GM08714 (cell line): ENCODE results near the gene TSHZ3.

Experiments
- H3K4me3 ChIP-seq: fragments of 200-500 bp; sonication (Bioruptor generic); 2 replicates; pipeline ENCODE4 v1.5.1; 2014; ENCODE audit warnings: mild to moderate bottlenecking, low read length, inconsistent platforms
- ZNF274 ChIP-seq: IDR thresholded peaks from 2 replicates; pipeline ENCODE4 v1.6.1; 2012; ENCODE audit warnings: mild to moderate bottlenecking, low read depth, low read length

TSHZ3 gene

GRCh38 chr19:31372246-31372781 is 23.1 kb upstream of the TSHZ3 start:
- no peak for TF ChIP-seq ZNF274
- no peak overlapping the region for H3K4me3 ChIP-seq

- H3K4me3 ChIP-seq, result no peak overlapping the region
- no peak for TF ChIP-seq ZNF274
Measured at GRCh38 chr19:31370216-31370615, 21.0 kb upstream of the TSHZ3 start.

GRCh38 chr19:31364963-31365362 is 15.7 kb upstream of the TSHZ3 start:
- TF ChIP-seq ZNF274, result no peak

GRCh38 chr19:31361728-31362127 is 12.5 kb upstream of the TSHZ3 start:
- H3K4me3 ChIP-seq, result no peak overlapping the region
- TF ChIP-seq ZNF274, result no peak

More at GRCh38 chr19:31364963-31365362, 15.7 kb upstream of the TSHZ3 start:
- H3K4me3 ChIP-seq, result no peak overlapping the region

DNA sequence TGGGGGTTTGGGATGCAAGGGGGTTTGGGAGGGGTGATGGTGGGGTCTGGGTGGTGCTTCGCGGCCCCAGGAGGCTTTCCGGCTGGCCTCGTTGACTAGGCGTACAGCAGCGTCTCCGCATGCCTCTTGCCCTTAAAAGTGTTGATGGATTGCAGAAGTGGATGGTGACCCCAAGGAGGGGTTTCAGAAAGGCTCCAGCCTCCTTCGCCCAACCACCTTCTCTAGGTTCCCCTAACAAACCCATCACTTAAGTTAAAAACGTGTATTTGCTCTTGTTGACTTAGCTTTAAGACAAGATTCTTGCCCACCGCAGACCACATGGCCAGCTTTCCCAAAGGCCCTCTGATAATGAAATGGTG is 8.1 kb upstream of the TSHZ3 start:
- TF ChIP-seq ZNF274, result no peak

GRCh38 chr19:31356587-31357314 is 7.5 kb upstream of the TSHZ3 start:
- no peak overlapping the region for H3K4me3 ChIP-seq

More for the DNA sequence above, 8.1 kb upstream of the TSHZ3 start:
- H3K4me3 ChIP-seq, result no peak overlapping the region

GRCh38 chr19:31355665-31356289 is 6.5 kb upstream of the TSHZ3 start:
- no peak for TF ChIP-seq ZNF274
- no peak overlapping the region for H3K4me3 ChIP-seq

More at GRCh38 chr19:31356587-31357314, 7.5 kb upstream of the TSHZ3 start:
- TF ChIP-seq ZNF274, result no peak

GRCh38 chr19:31354799-31355664 is 5.8 kb upstream of the TSHZ3 start:
- H3K4me3 ChIP-seq, result no peak overlapping the region
- TF ChIP-seq ZNF274, result no peak

DNA sequence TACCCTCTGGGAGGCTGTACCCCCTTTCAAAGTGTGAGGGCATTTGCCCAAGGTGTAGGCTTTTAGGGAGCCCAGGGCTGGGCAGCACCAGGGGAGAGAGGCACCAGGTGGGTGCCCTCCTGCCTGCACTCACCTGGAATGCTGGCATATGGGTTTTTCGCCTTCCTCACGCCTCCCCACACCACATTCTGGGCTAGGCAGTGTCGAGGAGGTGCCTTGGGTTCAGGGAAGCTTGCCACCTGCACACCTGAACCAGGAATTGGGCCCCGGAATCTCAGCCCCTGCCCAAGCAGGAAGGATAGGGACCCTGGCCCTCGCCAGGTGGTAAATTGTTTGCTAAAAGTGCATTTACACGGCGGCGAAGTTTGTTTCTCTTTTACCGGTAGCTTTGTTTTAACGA is 5.1 kb upstream of the TSHZ3 start:
- TF ChIP-seq ZNF274, result no peak

GRCh38 chr19:31353833-31354232 is 4.6 kb upstream of the TSHZ3 start:
- no peak overlapping the region for H3K4me3 ChIP-seq

More for the DNA sequence above, 5.1 kb upstream of the TSHZ3 start:
- H3K4me3 ChIP-seq, result no peak overlapping the region

DNA sequence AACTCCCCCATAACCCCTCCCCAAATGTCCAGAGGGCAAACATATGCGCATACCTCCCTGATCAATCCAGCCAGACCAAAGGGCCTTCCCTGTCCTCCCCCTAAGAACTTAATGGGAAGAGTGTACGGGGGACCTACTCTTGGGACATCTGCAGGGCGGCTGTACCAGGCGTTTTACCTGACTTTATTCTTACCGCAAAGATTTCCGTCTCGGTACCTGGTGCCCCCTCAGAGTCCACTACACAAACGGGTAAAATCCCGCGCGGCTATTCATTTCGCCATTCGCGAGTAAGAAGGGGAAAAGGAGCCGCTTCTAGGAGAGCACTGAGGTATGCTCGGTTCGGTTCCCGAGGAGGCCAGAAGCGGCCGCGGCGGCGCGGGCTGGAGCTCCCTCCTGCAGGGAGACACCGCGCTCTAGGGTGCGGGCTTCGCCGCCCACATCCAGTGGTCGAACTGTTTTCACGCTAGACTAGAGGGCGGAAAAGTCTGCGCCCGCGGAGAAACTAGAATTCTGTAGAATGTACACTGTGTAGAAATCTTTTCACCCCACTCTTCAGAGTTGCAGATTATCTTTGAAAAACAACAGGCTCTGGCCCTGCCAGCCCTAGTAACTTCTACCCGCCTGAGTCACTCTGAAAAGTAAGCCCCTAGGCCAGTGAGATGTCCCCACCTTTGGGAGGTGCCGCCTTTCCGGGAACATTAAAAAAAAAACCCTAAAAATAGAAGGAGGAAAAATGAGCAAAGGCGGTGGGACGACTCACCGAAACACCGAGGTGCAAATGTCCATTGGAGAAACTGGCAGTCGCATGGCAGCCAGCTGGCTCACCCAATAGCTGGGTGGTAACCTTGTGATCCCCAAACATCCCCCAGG is 3.8 kb upstream of the TSHZ3 start:
- no peak overlapping the region for H3K4me3 ChIP-seq
- TF ChIP-seq ZNF274, result no peak

More at GRCh38 chr19:31353833-31354232, 4.6 kb upstream of the TSHZ3 start:
- no peak for TF ChIP-seq ZNF274

DNA sequence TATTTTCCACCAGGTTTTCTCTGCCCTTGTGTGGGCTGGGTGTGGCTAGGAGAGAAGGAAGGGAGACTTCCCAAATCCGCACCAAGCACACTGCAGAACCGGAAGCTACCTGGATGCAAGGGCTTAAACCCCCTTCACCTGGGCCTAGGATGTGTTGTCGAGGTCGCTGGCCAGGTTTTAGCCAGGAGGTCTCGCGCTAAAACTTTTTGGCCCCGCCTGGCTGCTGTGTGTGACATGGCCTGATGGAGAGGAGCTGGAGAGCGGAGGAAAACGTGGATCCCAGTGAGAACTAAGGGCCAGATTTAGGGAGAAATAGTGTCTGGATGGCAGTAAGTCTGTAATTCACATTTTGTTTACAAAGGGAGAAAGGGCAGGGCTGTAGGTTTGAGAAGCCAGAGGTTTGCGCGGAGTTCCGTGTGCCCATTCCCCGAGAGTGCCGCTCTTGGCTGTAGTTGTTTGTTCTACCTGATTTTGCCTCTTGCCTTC is 3.1 kb upstream of the TSHZ3 start:
- no peak for TF ChIP-seq ZNF274
- H3K4me3 ChIP-seq, result no peak overlapping the region

DNA sequence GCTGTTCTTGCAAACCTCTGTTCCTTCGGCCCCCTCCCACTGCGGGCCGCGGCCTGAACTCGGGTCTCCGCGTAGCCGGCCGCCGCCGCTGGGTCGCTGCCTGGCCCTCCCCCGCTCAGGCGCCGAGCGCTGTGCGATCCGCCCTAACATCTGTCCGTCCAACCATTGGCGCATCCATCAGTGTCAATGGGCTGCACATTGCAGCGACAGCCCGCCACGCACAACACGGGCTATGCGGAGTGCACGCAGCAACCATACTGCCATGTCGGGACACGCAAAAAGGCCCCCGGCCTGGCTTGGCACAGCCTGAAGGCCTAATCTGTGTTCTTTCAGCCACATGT is 2.6 kb upstream of the TSHZ3 start:
- H3K4me3 ChIP-seq, result no peak overlapping the region

More for the DNA sequence above, 2.6 kb upstream of the TSHZ3 start:
- no peak for TF ChIP-seq ZNF274
